GM21737 (cell line): Measurements from ENCODE around the gene DNAH10.

Experiments
- ATAC-seq: cut with Tn5 transposase; IDR thresholded peaks from one replicate; pipeline ENCODE4 v1.9.1; 2021; ENCODE audit warnings: mild to moderate bottlenecking, moderate library complexity; ENCODE audit not compliant: unreplicated experiment

The DNAH10 gene

DNA sequence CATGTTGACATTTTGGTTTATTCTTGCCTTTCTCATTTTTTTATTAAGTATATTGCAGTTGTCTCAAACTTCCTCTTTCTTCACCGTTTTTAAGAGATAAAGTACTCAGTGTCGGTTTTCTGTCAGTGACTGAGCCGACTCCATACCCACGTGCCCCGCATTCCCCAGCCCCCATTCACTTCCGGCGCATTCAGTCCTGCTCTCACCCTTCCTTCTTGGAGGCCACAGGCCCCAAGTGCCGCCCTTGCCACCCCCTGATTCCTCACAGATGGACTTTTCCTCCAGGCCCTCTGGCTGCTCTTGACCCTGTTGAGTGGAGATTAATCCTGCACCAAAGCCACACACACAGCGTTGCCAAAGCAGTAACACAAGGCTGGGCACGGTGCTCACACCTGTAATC is 19.1 kb upstream of the DNAH10 start:
- no peak for ATAC-seq

DNA sequence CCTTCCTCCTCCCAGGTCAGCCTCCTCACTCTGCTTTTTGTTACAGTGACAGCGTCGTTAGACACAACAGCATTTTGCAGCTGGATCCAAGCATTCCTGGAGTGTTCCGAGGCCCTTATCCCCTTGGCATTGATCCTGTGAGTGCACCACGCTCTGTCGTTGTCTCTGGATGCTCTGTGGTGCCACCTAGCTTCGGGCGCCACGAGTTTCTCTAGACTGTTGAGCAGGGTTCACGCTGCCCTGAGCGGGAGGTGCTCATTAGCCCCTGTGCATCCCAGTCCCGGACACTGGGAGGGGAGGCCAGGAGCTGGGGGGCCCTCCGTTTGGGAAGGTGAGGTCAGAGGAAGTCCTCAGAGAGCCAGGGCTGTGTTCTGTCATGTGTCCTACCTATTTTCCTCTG is 17.3 kb upstream of the DNAH10 start:
- ATAC-seq = no peak

DNA sequence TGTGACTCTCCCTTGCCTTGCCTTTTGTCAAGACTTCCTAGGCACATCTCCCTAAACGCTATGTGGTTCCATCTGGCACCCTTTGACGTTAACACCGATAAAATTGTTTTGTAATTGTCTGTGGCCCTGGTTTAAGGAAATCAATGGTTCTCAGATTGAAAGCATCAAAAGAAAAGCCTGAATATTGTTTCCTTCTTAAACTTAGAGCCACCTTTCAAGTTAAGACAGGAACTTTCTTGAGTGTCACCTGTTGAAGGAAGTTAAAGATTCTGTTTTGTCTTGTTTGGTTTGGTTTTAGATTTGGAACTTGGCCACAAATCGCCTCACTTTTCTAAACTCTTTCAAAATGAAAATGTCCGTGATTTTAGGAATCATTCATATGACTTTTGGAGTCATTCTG is 14.8 kb upstream of the DNAH10 start:
- ATAC-seq = no peak

DNA sequence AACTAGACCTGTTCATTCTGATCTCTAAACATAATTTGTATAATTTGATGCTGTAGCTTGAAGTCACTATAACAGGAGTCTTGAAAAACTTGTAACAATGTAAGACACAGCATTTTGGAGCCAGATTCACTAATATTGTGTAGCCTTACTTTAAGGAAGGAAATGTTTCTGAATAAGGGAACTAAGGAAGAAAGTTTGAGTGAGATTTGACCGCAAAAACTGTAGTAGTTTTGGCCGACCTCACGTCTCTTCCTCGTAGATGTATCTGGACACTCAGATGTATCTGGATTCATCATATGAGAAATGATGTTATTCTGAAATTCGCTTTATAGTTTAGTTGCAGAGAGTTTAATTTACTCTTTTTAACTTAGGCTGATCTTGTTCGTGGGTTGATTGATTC is 13.9 kb upstream of the DNAH10 start:
- no peak for ATAC-seq

DNA sequence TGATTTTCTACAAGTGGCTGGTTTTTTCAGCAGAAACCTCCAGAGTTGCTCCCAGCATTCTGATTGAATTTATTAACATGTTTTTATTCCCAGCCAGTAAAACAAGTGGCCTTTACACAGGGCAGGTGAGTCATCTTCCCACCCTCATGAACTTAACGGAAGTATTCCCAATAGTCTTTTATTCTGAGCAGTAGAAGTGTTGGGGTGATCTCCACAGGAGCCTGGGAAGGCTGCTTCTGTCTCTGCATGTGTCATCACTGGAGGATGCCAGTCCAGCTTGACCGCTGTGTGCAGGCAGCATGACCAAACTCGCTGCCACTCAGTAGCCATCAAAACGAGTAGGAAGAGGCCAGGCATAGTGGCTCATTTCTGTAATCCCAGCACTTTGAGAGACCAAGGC is 13.4 kb upstream of the DNAH10 start:
- ATAC-seq = no peak

DNA sequence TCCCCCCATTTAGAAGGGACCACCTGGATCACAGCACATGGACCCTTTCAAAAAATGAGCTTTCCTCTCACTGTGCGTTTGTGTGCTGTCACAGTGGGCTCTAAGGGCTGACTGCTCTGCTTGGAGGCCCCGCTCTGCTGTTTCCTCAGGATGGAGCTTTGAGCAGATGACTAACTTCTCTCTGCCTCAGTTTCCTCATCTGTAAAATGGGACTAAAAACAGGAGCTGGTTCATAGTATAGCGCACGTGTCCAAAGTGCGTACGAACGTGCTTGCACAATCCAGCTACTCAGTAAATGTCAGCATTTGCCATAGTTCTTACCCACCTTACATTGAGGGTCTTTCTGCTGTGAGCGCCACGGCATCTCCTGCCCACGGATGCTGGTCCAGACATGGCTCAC is 12.7 kb upstream of the DNAH10 start:
- ATAC-seq = no peak

DNA sequence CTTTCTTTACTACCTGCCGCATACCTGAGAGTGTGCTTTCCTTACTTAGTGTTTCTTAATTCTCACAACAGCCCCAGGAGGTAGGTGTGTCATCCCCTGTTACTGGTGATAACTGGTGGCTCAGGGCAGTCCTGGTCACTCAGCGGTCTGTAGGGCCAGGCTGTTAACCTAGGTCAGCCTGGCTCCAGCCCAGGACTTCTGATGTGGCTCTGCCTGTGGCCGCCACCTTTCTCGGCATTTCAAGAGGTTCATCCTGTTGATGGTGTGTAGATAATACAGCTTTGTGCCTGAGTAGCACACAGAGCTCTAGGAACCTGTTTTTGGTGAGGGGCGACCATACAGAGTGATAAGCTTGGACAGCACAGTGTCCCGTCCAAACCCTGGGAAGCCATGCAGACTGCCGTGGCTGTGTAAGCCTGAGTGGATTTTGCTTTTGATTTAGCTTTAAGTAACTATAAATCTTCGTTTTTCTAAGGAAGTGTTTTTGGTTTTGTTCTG is 11.9 kb upstream of the DNAH10 start:
- no peak for ATAC-seq

DNA sequence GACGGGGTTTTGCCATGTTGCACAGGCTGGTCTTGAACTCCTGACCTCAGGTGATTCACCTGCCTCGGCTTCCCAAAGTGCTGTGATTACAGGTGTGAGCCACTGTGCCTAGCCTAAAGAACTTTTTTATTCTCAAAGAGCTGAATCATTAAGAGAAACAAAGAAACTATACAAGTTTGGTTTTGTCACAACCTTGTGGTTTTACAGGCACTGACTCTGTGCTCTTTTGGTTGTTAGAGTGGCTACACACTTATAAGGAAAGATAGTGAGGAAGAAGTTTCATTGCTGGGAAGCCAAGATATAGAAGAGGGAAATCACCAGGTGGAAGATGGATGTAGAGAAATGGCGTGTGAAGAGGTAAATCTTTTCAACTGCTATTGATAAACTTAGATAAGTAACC is 10.1 kb upstream of the DNAH10 start:
- ATAC-seq = no peak

DNA sequence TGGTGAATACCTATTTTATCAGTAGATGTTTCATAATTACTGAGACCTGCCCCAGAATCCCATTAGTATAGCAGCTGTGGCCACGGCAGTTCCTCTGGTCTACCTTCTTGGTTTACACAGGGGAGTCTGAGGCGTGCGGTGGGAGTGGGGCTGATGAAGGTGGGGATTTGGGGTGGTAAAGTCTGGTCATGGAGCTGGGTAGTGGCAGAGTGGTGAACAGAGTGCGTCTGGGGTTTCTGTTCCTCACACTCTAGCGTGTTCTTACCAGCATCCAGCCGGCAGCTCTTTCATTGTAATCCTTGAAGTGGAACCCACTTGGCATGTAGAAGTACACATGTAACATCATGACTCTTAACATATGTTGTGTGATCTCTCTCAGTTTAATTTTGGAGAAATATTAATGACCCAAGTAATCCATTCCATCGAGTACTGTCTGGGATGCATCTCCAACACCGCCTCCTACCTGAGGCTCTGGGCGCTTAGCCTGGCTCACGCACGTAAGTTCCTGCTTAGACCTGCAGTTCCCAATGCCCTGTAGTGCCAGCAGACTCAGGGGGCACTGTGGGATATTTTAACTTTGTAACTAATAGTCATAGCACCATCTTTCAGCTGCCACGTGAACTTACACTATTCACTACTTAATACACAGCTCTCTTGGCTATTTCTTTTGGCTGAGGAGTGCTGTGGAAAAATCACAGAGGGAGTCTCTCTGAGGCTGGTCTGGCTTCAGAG is 7.9 kb upstream of the DNAH10 start:
- no peak for ATAC-seq

DNA sequence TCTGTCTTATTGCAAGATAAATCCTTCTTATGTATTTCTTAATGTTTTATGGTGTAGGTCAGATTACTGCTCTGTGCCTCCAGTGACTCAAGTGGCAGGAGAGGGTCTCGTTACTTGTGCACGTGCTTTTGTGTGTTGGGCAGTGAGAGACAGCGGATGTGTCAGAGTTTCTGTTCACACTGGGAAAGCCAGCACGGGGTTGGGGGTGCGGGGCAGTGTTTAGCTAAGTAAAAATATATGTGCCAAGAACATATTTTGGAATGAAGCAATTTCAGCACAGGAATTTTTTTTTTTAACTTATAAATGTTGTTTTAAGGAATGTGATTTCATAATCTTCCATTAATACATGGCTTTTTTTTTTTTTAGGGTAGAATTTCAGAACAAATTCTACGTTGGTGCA is 4.5 kb upstream of the DNAH10 start:
- ATAC-seq = no peak

DNA sequence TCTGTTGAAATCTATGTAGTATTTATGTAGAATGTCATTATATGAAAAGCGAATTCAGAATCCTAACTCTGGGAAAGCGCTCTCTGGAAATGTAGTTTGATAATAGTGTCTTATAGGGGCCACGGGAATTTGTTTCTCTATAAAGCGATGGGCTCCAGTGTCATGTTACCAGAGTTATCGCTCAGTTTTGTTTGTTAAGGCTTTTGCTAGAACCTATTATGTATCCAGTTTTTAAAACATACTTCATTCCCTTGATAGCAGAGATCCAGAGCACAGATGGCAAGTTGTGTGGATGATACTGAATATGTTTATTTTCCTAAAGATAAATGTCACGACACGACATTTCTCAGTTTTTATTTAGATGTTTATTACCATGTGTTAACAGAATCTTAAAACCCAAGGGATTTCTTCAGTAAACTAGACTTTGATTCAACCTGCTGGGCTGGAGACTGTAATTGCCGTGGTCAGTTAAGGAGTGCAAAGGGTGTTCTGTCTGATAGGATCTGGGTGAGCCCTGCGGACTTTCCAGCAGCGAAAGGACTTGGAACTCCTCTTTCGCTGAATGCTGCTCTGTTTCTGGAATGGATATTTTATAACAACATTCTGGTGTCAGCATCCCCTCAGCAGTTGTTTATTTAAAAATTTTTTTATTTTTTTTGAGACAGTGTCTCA is 1.7 kb upstream of the DNAH10 start:
- no peak for ATAC-seq

DNA sequence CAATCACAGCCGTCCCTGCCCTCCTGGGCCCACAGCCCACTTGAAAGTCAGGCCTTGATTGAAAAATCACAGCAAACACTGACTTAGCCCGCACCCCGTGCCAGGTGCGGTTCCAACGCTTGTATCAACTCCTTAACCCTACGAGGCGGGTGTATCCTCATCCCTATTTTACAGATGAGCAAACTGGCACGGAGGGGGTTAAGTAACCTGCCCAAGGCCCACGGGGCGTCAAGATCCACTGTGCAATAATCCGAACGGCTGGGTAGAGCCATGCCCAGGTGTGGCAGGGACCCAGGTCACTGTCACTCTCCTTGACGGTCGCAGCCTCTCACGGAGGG is 583 bp downstream of the DNAH10 start:
- ATAC-seq = no peak

DNA sequence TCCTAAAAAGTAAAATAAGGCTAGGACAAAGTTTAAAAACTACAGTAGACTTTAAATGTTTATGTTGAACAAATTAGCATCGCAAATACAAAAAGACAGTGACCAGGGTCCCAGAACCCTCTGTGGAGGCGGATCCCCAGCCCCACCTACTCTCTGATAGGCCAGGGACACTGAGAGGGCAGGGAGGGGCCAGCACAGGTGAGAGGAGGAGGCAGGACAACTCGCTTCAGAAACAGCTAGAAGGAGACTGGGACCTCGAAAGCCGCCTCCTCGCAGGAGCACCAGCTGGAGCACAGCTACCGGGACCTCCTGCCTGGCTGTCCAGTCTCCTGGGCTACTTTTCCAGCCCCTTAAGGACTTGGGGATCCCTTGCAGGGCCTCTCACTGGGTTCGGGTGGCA is 992 bp downstream of the DNAH10 start:
- ATAC-seq = no peak

DNA sequence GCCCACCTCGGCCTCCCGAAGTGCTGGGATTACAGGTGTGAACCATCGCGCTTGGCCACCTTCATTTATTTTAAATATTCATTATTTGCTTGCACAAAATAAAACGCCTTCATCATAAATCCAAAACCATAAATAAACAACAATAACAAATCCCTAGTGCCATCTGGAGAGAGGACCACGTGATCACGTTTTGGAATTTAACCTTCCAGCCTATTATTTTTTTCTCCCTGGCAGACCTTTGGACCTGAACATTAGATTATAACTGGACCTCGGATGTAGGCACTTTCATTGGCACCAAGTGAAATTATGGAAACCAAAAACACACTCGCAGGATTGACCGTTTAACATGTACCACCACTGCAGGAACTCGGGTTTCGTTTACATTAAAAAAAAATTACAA is 2.0 kb downstream of the DNAH10 start:
- ATAC-seq = no peak

DNA sequence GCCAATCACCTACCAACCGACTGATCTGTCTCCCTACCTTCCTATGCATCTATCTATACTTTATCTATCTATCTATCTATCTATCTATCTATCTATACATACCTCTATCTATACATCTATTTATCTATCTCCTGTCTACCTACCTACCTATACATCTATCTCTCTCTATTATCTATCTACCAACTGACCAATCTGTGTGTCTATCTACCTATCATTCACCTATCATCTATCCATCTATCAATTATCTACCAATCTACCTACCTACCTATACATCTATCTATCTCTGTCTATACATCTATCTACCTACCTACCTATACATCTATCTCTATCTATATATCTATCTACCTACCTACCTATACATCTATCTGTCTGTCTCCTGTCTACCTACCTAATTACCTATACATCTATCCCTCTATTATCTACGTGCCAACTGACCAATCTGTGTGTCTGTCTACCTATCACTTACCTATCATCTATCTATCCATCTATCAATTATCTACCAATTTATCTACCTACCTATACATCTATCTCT is 3.5 kb downstream of the DNAH10 start:
- no peak for ATAC-seq

DNA sequence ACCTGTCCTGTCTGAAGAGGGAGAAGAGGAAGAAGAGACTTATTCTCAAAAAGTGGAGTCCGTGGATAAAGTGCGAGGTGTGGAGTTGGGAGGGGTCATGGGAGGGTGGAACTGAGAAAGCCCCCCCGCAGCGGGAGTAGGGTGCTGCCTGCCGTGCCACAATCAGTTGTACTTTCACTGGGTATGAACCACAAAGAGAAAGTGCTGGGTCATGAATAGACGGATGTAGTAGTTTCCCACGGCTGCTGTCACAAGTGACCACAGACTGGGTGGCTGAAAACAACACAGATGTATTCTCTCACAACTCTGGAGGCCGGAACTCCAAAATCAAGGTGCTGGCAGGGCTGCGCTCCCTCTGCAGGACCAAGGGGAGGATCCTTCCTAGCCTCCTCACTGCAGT is 5.5 kb downstream of the DNAH10 start:
- ATAC-seq = peak; percentile 80

DNA sequence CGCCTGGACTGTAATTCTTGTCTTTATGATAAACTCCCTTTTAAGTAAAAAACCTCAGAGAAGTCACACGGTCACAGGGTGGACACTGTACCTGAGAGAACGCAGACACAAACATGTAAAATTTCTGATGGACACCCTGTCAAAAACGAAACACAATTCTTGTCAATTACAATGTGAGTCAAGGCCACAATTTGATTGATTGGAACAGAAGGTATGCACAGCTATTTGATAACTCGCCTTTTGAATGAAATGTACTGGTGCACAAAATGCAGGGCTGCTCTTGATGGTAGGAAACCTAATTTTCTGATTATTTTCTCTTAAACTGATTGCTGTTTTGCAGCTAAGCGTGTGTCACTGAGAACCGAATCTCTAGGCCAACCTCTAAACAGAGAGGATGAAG is 9.2 kb downstream of the DNAH10 start:
- no peak for ATAC-seq

DNA sequence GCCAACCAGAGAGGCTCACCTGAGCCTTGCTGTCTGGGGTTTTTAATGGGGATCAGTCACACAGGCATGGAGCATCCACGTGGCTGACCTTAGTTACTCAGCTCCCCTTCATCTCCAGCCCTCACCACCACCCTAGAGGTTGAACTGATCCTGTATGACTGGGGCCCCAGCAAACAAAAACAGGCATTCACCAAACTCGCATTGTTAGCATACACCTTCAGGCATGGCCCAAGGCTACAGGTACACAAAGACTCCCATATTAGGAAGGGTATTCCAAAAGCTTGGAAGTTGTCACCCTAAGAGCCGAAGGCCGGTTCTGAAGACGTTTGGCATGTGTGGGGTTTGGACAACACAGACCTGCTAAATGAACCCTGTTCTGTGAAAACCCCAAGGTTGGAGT is 10.0 kb downstream of the DNAH10 start:
- ATAC-seq = no peak

DNA sequence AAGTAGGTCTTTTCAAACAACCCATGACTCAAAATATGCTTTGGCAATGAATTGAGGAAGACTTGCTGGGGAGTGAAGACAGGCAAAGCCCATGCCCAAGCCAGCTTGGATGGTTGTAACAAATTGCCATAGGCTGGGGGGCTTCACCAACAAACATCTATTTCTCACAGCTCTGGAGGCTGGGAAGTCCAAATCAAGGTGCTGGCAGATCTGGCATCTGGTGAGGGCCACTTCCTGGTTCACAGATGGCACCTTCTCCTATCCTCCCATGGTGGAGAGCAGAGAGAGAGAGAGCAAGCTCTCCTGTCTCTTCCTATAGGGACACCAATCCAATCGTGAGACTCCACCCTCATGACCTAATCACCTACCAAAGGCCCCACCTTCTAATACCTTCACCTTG is 11.3 kb downstream of the DNAH10 start:
- ATAC-seq = no peak

DNA sequence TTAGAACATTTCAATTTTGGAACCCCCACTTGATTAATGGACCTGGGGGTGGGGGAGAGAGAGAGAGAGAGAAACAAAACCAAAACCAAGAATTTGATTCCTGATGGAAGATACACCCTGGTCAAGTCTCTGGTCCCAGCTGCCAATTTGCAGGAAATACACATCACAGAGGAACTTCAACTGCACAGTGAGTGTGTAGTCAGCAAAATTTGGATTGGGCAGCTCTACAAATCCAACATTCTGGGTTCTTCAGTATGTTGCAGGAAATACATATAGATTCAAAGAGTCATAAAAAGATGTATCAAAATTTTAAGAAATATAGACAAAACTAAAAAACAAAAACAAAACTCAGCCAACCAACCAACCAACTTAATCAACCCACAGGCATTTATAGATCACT is 17.4 kb downstream of the DNAH10 start:
- ATAC-seq = no peak

DNA sequence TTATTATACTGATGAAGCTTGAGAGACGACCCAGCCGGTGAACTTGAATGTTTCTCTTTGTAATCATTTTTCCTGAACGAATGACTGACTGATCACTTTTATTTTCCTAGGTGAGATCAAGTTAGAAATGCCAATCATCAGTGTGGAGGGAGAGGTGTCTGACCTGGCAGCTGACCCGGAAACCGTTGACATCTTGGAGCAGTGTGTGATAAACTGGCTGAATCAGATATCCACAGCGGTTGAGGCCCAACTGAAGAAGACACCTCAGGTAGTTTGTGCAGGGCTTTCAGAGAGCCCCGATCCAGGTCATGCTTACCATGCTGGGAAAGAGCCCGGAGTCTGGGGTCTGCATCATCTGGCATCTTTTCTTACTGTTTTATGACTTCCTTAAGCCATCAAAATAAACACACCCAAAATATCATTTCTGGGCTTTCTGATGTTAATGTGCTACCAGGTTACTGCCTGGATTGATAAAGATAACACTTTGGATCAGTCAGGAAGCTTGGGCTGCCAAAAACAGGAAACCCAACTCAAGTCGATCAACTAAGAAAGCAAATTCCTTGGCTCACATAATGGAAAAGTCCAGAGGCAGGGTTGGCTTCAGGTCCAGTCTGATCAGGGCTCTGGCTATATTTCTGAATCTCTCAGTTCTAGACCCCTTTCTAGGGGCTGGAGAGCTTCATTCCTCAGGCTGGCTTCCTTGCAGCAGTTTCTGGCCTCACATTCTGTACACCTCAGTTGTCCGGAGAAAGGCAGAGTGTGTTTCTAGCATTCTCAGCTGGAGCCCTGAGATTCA is 21.1 kb downstream of the DNAH10 start:
- ATAC-seq = no peak

DNA sequence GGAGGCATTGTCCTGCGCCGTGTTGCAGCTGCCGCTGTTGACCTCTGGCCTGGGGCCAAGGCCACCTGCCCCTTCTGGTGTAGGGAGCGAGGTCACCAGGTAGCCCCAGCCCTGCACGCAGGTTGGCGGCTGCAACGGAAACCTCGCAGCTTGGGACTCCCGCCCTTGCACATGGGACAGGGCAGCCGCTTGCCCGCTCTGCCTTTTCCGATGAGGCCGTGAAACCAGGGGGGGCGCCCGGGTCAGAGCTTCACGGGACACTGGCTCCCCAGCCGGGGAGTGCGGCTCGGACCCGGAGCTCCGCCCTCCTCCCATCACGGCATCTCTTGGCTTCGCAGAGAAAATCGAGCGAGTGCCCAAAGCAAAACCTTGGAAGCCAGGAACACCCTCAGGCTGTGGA is 25.4 kb downstream of the DNAH10 start:
- ATAC-seq = no peak
